ENCODE results near the gene GPR35. TPM values are rescaled to one million over a fixed set of nuclear protein-coding genes. Genes with fewer than 3 reads are reported as not detected.

The GPR35 gene
- total and polyA plus RNA-seq, 2 donors (not counting 3 experiments of a cell fraction or from before 2014, with no cell fraction given) = 0.18 to 0.33 TPM

Small RNA genes lying within 50 kb of the gene (small RNA-seq; reads per million reads assigned to genes)
- not detected for gene AC011298.3 (ENCODE audit: insufficient read depth, insufficient read length, low read depth, low replicate concordance)

Other genes starting within 250 kb of the GPR35 start
- 23.9 and 31.1 TPM in 2 replicates for gene GPC1, start 189.8 kb upstream of the GPR35 start, total RNA-seq
- gene GPC1, start 189.8 kb upstream of the GPR35 start, polyA plus RNA-seq = 9.6 and 10.4 TPM in 2 replicates
- 12.2 and 16.0 TPM in 2 replicates for gene ANKMY1, start 67.5 kb upstream of the GPR35 start, total RNA-seq
- 7.7 and 9.0 TPM in 2 replicates for gene ANKMY1, start 67.5 kb upstream of the GPR35 start, polyA plus RNA-seq
- gene DUSP28, start 65.1 kb upstream of the GPR35 start, total RNA-seq = 2.1 and 2.2 TPM in 2 replicates
- 4.3 and 5.7 TPM in 2 replicates for gene DUSP28, start 65.1 kb upstream of the GPR35 start, polyA plus RNA-seq
- gene RNPEPL1, start 57.0 kb upstream of the GPR35 start, total RNA-seq = 62.1 and 67.1 TPM in 2 replicates
- 35.8 and 47.3 TPM in 2 replicates for gene RNPEPL1, start 57.0 kb upstream of the GPR35 start, polyA plus RNA-seq
- gene CAPN10, start 38.7 kb upstream of the GPR35 start, total RNA-seq = 37.9 and 39.9 TPM in 2 replicates
- 25.2 and 36.7 TPM in 2 replicates for gene CAPN10, start 38.7 kb upstream of the GPR35 start, polyA plus RNA-seq
- gene AQP12B, start 57.4 kb downstream of the GPR35 start, total RNA-seq = not detected in 2 replicates
- not detected in 2 replicates for gene AQP12B, start 57.4 kb downstream of the GPR35 start, polyA plus RNA-seq
- not detected in 2 replicates for gene AQP12A, start 66.4 kb downstream of the GPR35 start, total RNA-seq
- gene AQP12A, start 66.4 kb downstream of the GPR35 start, polyA plus RNA-seq = not detected in 2 replicates
- gene KIF1A, start 194.7 kb downstream of the GPR35 start, total RNA-seq = 0.64 TPM in 1 of 2 replicates, not detected in the other
- 0.02 and 0.11 TPM in 2 replicates for gene KIF1A, start 194.7 kb downstream of the GPR35 start, polyA plus RNA-seq
- not detected in 2 replicates for gene AGXT, start 243.3 kb downstream of the GPR35 start, total RNA-seq
- not detected in 2 replicates for gene AGXT, start 243.3 kb downstream of the GPR35 start, polyA plus RNA-seq

Data from endothelial cell of umbilical vein (primary cell).